H1 (cell line): Measurements from ENCODE around the gene KRTAP10-5.

Experiments used
- ATF3 ChIP-seq: IDR thresholded peaks from 2 replicates; pipeline ENCODE4 v1.6.1; 2011; ENCODE audit warnings: low read depth, mild to moderate bottlenecking, low read length; ENCODE audit not compliant: insufficient read depth
- CTCF ChIP-seq, 3 experiments: IDR thresholded peaks; 1 replicate in 2 of 3; 2 replicates in 1 of 3; pipeline versions ENCODE4 v1.5.1 to v1.6.1; 2011; ENCODE audit warnings: low read length in 3 of 3, mild to moderate bottlenecking in 3 of 3, inconsistent platforms in 2 of 3, low read depth in 1 of 3, moderate library complexity in 1 of 3; ENCODE audit not compliant: insufficient read depth in 1 of 3; ENCODE audit errors: control extremely low read depth in 1 of 3
- E2F6 ChIP-seq: IDR thresholded peaks from 2 replicates; pipeline ENCODE4 v1.6.1; 2012; ENCODE audit warnings: inconsistent platforms
- MAX ChIP-seq: IDR thresholded peaks from 2 replicates; pipeline ENCODE4 v1.6.1; 2012; ENCODE audit warnings: inconsistent platforms
- POLR2A ChIP-seq, 2 experiments: IDR thresholded peaks; 1 replicate in 1 of 2; 2 replicates in 1 of 2; pipeline ENCODE4 v1.6.1; 2011; ENCODE audit warnings: low read depth in 2 of 2, low read length in 2 of 2, mild to moderate bottlenecking in 2 of 2; ENCODE audit errors: control extremely low read depth in 1 of 2
- POLR2AphosphoS5 ChIP-seq: IDR thresholded peaks from 2 replicates; pipeline ENCODE4 v1.6.1; 2011; ENCODE audit warnings: low read depth, low read length
- POU5F1 ChIP-seq: IDR thresholded peaks from 2 replicates; pipeline ENCODE4 v1.6.1; 2011; ENCODE audit warnings: low read depth, mild to moderate bottlenecking, low read length, moderate library complexity
- USF2 ChIP-seq: IDR thresholded peaks from 2 replicates; pipeline ENCODE4 v1.6.1; 2011; ENCODE audit warnings: low read length, improper control_type of control experiment
- ZNF274 ChIP-seq: IDR thresholded peaks from 2 replicates; pipeline ENCODE4 v1.7.0; 2012; ENCODE audit warnings: low read length, borderline replicate concordance; ENCODE audit errors: extremely low read depth

- no peak for TF ChIP-seq USF2
- no peak for TF ChIP-seq CTCF (IDR thresholded peaks at IDR 0.05; ENCODE audit: control extremely low read depth in 1 of 3, insufficient read depth in 1 of 3, low read depth in 1 of 3, low read length in 3 of 3)
- TF ChIP-seq ATF3: no peak
- no peak for TF ChIP-seq E2F6
- no peak for TF ChIP-seq POLR2AphosphoS5
- TF ChIP-seq POLR2A (IDR thresholded peaks at IDR 0.05; ENCODE audit: control extremely low read depth in 1 of 2, low read depth in 2 of 2, low read length in 2 of 2): no peak
- TF ChIP-seq MAX: no peak
- TF ChIP-seq ZNF274: no peak
- TF ChIP-seq POU5F1: no peak
Measured at GRCh38 chr21:44615466-44615865, 35.1 kb upstream of the KRTAP10-5 start.
